Ascending aorta (tissue), 2 donors: ENCODE measurements around the gene N4BP2L2. TPM values are rescaled to one million over a fixed set of nuclear protein-coding genes. Genes with fewer than 3 reads are reported as not detected.

Experiments used
- DNase-seq, 2 donors: peaks; one replicate each; pipeline ENCODE4 v3.0.0-alpha.2; 2019; ENCODE audit warnings: low spot score in 2 of 2
- H3K27ac ChIP-seq, 2 donors: fragments of 200-600 bp; sonication (generic); one replicate each; pipeline ENCODE4 v1.5.1; 2016 to 2017; ENCODE audit warnings: mild to moderate bottlenecking in 1 of 2
- H3K27me3 ChIP-seq: fragments of 200-600 bp; sonication (generic); one replicate; pipeline ENCODE4 v1.5.1; 2017
- H3K36me3 ChIP-seq, 2 donors: fragments of 200-600 bp; sonication (generic); one replicate each; pipeline ENCODE4 v1.5.1; 2016
- H3K4me1 ChIP-seq, 2 donors: fragments of 200-600 bp; sonication (generic); one replicate each; pipeline ENCODE4 v1.5.1; 2016 to 2017; ENCODE audit warnings: mild to moderate bottlenecking in 1 of 2
- H3K4me3 ChIP-seq, 2 donors: fragments of 200-600 bp; sonication (generic); one replicate each; pipeline ENCODE4 v1.5.1; 2016 to 2017; ENCODE audit warnings: mild to moderate bottlenecking in 1 of 2
- H3K9me3 ChIP-seq, 2 donors: fragments of 200-600 bp; sonication (generic); one replicate each; pipeline ENCODE4 v1.5.1; 2016
- intact Hi-C: fragments of 100-400 bp; cut with DNase I; formaldehyde crosslinking; loops from one replicate; pipeline ENCODE4 v1.15.1; 2023
- total RNA-seq: library from RNA; depleted of rRNA; stranded (reverse); fragments of >200 nt; gene quantifications from one replicate; pipeline ENCODE4 v1.1.0, GENCODE V29; 2016
- TF ChIP-seq, protein P1 (sequence below), 3 experiments: fragments of 200-600 bp in 2 of 3; fragments of 450-650 bp in 1 of 3; sonication (generic) in 2 of 3; IDR thresholded peaks; one replicate each; pipeline ENCODE4 v1.5.1; 2016 to 2019; ENCODE audit warnings: antibody characterized with exemption in 3 of 3, mild to moderate bottlenecking in 1 of 3, moderate library complexity in 1 of 3

The N4BP2L2 gene
- total RNA-seq, 1 donor from 2014 or later = 137 TPM

DNA sequence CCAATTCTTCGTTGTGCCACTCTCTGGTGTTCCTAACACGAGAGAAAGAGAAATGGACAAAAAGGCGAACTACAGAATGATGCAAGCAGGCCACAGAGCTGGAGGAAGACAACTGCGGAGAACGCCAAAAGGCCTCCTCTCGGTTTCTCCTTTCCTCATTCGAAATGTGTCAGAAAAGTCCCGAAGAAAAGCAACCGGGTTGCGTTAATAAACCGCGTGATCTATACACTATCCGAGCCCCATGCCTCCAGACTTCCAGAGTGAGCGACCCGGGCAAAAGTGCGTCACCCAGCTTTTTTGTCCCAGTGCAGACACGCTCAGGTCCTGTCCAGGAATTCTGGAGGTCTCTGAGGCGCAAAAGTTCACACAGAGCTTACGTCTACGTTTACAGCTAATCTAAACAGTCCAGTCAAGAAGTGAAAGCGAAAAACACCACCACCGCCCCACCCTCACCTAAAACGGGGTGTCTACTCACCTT is 413 bp downstream of the N4BP2L2 start:
- H3K4me3 ChIP-seq = peak overlapping the region; percentile 76 to 83

GRCh38 chr13:32537580-32538142 is 934 bp downstream of the N4BP2L2 start:
- Histone ChIP-seq H3K27me3 (no peaks in the 10 kb centered on the region), H3K36me3 (peaks cover 8 to 12% of the 10 kb centered on the region in 2 donors), H3K4me3 (peak overlapping the region; percentile 76 to 83), H3K27ac (peak overlapping the region; percentile 81 to 93), H3K4me1 (peaks cover 3 to 25% of the 10 kb centered on the region in 2 donors), H3K9me3 (no peaks in the 10 kb centered on the region)
- DNase-seq = no peak
- intact Hi-C loops = loop anchor here (1.0 to 5.0 kb wide), 5 partner anchors 49 to 1005 kb away; partner anchors contain the start of genes BRCA2, N4BP2L1, PDS5B and ZAR1L
- TF ChIP-seq, protein P1, sequence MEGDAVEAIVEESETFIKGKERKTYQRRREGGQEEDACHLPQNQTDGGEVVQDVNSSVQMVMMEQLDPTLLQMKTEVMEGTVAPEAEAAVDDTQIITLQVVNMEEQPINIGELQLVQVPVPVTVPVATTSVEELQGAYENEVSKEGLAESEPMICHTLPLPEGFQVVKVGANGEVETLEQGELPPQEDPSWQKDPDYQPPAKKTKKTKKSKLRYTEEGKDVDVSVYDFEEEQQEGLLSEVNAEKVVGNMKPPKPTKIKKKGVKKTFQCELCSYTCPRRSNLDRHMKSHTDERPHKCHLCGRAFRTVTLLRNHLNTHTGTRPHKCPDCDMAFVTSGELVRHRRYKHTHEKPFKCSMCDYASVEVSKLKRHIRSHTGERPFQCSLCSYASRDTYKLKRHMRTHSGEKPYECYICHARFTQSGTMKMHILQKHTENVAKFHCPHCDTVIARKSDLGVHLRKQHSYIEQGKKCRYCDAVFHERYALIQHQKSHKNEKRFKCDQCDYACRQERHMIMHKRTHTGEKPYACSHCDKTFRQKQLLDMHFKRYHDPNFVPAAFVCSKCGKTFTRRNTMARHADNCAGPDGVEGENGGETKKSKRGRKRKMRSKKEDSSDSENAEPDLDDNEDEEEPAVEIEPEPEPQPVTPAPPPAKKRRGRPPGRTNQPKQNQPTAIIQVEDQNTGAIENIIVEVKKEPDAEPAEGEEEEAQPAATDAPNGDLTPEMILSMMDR (IDR thresholded peaks at IDR 0.05) = no peak

More for the DNA sequence above, 413 bp downstream of the N4BP2L2 start:
- H3K27ac ChIP-seq = peak overlapping the region; percentile 81 to 93
- TF ChIP-seq, protein P1 (IDR thresholded peaks at IDR 0.05) = no peak
- no peaks in the 10 kb centered on the region for H3K27me3 ChIP-seq
- H3K36me3 ChIP-seq = peaks cover 8 to 12% of the 10 kb centered on the region in 2 donors
- intact Hi-C loops = loop anchor here (1.0 to 5.0 kb wide), 5 partner anchors 49 to 1004 kb away; partner anchors contain the start of genes BRCA2, N4BP2L1, PDS5B and ZAR1L
- H3K9me3 ChIP-seq = no peaks in the 10 kb centered on the region
- peaks cover 3 to 24% of the 10 kb centered on the region in 2 donors for H3K4me1 ChIP-seq
- DNase-seq = peak in 1 of 2 donors; percentile 71

- TF ChIP-seq, protein P1 (IDR thresholded peaks at IDR 0.05) = no peak
- intact Hi-C loops = loop anchor here (5.0 kb wide), 2 partner anchors 218 to 623 kb away; partner anchors contain the start of genes BRCA2 and ZAR1L
- Histone ChIP-seq H3K27ac (no peak overlapping the region), H3K9me3 (no peaks in the 10 kb centered on the region), H3K4me1 (peaks cover 6 to 35% of the 10 kb centered on the region in 2 donors), H3K36me3 (peaks cover 8 to 12% of the 10 kb centered on the region in 2 donors), H3K4me3 (peak overlapping the region in 1 of 2 donors; percentile 32), H3K27me3 (no peaks in the 10 kb centered on the region)
- DNase-seq = no peak
Measured at GRCh38 chr13:32535748-32536147, 2.8 kb downstream of the N4BP2L2 start.

GRCh38 chr13:32535115-32535514 is 3.5 kb downstream of the N4BP2L2 start:
- no peaks in the 10 kb centered on the region for H3K9me3 ChIP-seq
- H3K4me3 ChIP-seq = peak overlapping the region in 1 of 2 donors; percentile 32
- H3K4me1 ChIP-seq = peaks cover 9 to 40% of the 10 kb centered on the region in 2 donors
- intact Hi-C loops = loop anchor here (5.0 kb wide), 2 partner anchors 218 to 623 kb away; partner anchors contain the start of genes BRCA2 and ZAR1L
- peaks cover 8 to 12% of the 10 kb centered on the region in 2 donors for H3K36me3 ChIP-seq
- TF ChIP-seq, protein P1 (IDR thresholded peaks at IDR 0.05) = no peak
- H3K27me3 ChIP-seq = no peaks in the 10 kb centered on the region
- DNase-seq = no peak
- H3K27ac ChIP-seq = peak overlapping the region in 1 of 2 donors; percentile 16

DNA sequence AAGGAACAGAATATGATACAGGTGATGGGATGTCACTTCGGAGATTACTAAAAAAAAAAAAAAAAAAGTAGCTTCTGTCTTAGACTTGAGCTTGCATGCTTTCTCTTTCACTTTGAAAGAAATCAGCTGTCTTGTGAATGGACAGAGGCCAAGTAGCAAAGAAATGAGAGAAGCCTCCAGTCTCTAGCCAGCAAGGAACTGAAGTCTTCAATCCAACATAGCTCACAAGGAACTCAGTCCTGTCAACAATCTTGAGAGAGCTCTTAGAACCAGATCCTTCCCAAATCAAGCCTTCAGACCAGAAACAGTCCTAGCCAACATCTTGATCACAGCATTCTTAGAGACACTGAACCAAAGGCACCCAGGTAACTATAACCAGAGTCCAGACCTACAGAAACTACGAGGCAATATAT is 7.7 kb downstream of the N4BP2L2 start:
- DNase-seq = no peak
- Histone ChIP-seq H3K27me3 (no peaks in the 10 kb centered on the region), H3K27ac (peak overlapping the region in 1 of 2 donors; percentile 54), H3K9me3 (no peaks in the 10 kb centered on the region), H3K4me3 (peak overlapping the region in 1 of 2 donors; percentile 23), H3K36me3 (peaks cover 8% of the 10 kb centered on the region in 2 donors), H3K4me1 (peaks cover 9 to 37% of the 10 kb centered on the region in 2 donors)
- intact Hi-C loops = loop anchor here (5.0 kb wide), 1 partner anchor 106 kb away; no protein-coding TSS in a partner anchor
- TF ChIP-seq, protein P1 (IDR thresholded peaks at IDR 0.05) = no peak
